Left lung (tissue), 10 donors: ENCODE results near the gene TCL1A. TPM values are rescaled to one million over a fixed set of nuclear protein-coding genes. Genes with fewer than 3 reads are reported as not detected.

Source experiments
- ATAC-seq: fragments of 200-7000 bp; cut with Tn5 transposase; one replicate; pipeline ENCODE4 v1.9.1; 2020; ENCODE audit warnings: moderate library complexity
- DNase-seq, 4 donors: peaks; one replicate each; pipeline ENCODE4 v3.0.0-alpha.2; 2013 to 2020
- H3K27ac ChIP-seq, 2 donors: fragments of 200-600 bp; sonication (generic) in 1 of 2; one replicate each; pipeline versions ENCODE4 v1.5.0 to v1.8.0; 2020 to 2021
- H3K27me3 ChIP-seq, 2 donors: fragments of 200-600 bp; sonication (generic) in 1 of 2; one replicate each; pipeline versions ENCODE4 v1.5.0 to v1.8.0; 2020 to 2021
- H3K36me3 ChIP-seq, 2 donors: fragments of 200-600 bp; sonication (generic) in 1 of 2; one replicate each; pipeline versions ENCODE4 v1.5.0 to v1.8.0; 2020 to 2021
- H3K4me1 ChIP-seq, 2 donors: fragments of 200-600 bp; one replicate each; pipeline ENCODE4 v1.8.0; 2021
- H3K4me3 ChIP-seq, 2 donors: fragments of 200-600 bp; sonication (generic) in 1 of 2; one replicate each; pipeline versions ENCODE4 v1.5.0 to v1.8.0; 2020 to 2021; ENCODE audit warnings: mild to moderate bottlenecking in 1 of 2
- H3K9me3 ChIP-seq, 2 donors: fragments of 200-600 bp; sonication (generic) in 1 of 2; one replicate each; pipeline versions ENCODE4 v1.5.0 to v1.8.0; 2020 to 2021
- intact Hi-C, 2 donors: fragments of 100-400 bp; cut with DNase I; formaldehyde crosslinking; loops; one replicate each; pipeline versions ENCODE4 v1.11.2 to v1.14.2; 2022
- polyA plus RNA-seq, 6 donors: library from polyadenylated mRNA; unstranded; fragments of 120-200 nt; gene quantifications; one replicate each; pipeline ENCODE4 v1.2.1, GENCODE V29; 2013; ENCODE audit not compliant: insufficient read length in 6 of 6
- total RNA-seq, 2 donors: library from RNA; stranded (reverse); fragmentation: NEBNext Ultra II Directional; extraction: Animal tissue kit (Norgen Biotek cat#: 25700); gene quantifications; one replicate each; pipeline ENCODE4 v1.2.1, GENCODE V29; 2021
- TF ChIP-seq, protein P1 (sequence below), 2 donors: fragments of 200-600 bp; sonication (generic) in 1 of 2; IDR thresholded peaks; one replicate each; pipeline versions ENCODE4 v1.5.0 to v1.8.0; 2021; ENCODE audit warnings: antibody characterized with exemption in 2 of 2
- donor health status: DM: no; HTN: yes; CAD: no.
- donor health status: DM: no; HTN: no; CAD: no.

The TCL1A gene
- total and polyA plus RNA-seq, 8 donors: 0.80 to 1.7 (median 1.2) TPM; not detected in 2

DNA sequence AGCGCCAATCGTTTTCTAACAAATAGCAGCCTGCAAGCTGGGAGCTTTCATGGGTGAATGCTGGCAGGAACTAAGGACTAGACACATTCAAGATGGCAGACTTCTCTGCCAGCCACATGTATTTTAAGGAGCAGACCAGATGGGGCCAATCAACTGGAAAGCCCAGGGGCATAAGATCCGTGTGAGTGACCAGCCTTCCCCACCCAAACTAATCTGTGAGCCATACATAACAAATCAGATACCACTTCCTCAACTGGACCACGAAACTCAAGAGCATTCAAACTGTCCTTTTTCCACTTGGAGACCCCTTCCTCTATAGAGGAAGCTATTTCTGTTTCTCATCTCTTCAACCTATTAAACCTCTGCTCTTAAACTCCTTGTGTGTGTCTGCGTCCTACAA, 18.0 kb downstream of the TCL1A start:
- no peak overlapping the region for H3K27ac ChIP-seq
- intact Hi-C loops: no loop called here
- peaks cover 0 to 27% of the 10 kb centered on the region in 2 donors for H3K27me3 ChIP-seq
- no peak overlapping the region for H3K4me3 ChIP-seq
- no peaks in the 10 kb centered on the region for H3K36me3 ChIP-seq
- H3K4me1 ChIP-seq: no peaks in the 10 kb centered on the region
- no peak for ATAC-seq
- no peak for DNase-seq
- TF ChIP-seq, protein P1, sequence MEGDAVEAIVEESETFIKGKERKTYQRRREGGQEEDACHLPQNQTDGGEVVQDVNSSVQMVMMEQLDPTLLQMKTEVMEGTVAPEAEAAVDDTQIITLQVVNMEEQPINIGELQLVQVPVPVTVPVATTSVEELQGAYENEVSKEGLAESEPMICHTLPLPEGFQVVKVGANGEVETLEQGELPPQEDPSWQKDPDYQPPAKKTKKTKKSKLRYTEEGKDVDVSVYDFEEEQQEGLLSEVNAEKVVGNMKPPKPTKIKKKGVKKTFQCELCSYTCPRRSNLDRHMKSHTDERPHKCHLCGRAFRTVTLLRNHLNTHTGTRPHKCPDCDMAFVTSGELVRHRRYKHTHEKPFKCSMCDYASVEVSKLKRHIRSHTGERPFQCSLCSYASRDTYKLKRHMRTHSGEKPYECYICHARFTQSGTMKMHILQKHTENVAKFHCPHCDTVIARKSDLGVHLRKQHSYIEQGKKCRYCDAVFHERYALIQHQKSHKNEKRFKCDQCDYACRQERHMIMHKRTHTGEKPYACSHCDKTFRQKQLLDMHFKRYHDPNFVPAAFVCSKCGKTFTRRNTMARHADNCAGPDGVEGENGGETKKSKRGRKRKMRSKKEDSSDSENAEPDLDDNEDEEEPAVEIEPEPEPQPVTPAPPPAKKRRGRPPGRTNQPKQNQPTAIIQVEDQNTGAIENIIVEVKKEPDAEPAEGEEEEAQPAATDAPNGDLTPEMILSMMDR (IDR thresholded peaks at IDR 0.05): no peak
- no peaks in the 10 kb centered on the region for H3K9me3 ChIP-seq

DNA sequence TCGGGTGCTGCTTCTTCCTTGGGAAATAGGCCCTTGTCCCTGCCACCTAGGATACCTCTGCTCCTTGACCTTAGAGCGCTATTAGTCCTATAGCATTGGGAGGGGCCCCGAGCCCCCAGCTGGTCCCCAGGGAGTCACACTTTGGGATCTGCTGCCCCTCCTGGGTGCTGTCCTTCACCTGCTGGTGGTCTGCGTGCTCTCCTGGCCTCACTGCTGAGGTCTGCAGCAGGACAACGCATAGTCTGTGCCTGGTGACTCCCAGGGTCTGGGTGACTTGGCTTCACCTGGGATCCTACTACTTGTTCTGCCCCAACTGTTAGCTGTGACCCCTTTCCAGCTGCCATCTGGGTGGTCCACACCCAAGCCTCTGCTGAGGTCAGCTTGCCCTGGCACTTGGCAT, 18.9 kb downstream of the TCL1A start:
- intact Hi-C loops: no loop called here

GRCh38 chr14:95692109-95692508, 21.8 kb downstream of the TCL1A start:
- no peak for ATAC-seq

More for the DNA sequence above, 18.9 kb downstream of the TCL1A start:
- H3K27ac ChIP-seq: no peak overlapping the region
- H3K36me3 ChIP-seq: no peaks in the 10 kb centered on the region
- DNase-seq (no peak), ATAC-seq (no peak)
- no peak overlapping the region for H3K4me3 ChIP-seq
- no peaks in the 10 kb centered on the region for H3K4me1 ChIP-seq
- H3K9me3 ChIP-seq: no peaks in the 10 kb centered on the region
- TF ChIP-seq, protein P1 (IDR thresholded peaks at IDR 0.05): no peak
- peaks cover 0 to 21% of the 10 kb centered on the region in 2 donors for H3K27me3 ChIP-seq

DNA sequence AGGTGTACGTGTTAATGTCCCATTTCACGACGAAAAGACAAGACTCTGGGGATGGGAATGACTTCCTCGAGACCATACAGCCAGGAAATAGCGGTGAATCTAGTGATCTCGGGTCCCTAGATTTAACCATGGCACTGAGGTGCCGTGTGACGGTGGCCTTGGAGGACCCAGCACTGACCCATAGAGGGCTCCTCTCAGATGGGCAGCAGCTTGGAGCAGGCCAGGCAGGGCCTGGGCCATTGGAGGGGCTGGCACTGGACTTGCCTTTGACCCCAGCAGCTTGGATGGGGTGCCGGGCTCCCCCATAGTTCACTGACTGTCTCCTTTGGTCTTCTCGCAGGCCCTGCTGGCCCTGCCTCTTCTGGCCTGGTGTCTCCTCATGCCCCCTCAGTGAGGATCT, 22.3 kb downstream of the TCL1A start:
- ATAC-seq: no peak
- Histone ChIP-seq H3K9me3 (no peaks in the 10 kb centered on the region), H3K27me3 (peaks cover 0 to 19% of the 10 kb centered on the region in 2 donors), H3K27ac (no peak overlapping the region), H3K4me3 (no peak overlapping the region), H3K4me1 (no peaks in the 10 kb centered on the region), H3K36me3 (no peaks in the 10 kb centered on the region)
- no peak for DNase-seq
- TF ChIP-seq, protein P1 (IDR thresholded peaks at IDR 0.05): no peak
- intact Hi-C loops: no loop called here

More at GRCh38 chr14:95692109-95692508, 21.8 kb downstream of the TCL1A start:
- no peaks in the 10 kb centered on the region for H3K9me3 ChIP-seq
- H3K4me3 ChIP-seq: no peak overlapping the region
- H3K27me3 ChIP-seq: peaks cover 0 to 20% of the 10 kb centered on the region in 2 donors
- H3K27ac ChIP-seq: no peak overlapping the region
- DNase-seq: no peak
- no peaks in the 10 kb centered on the region for H3K36me3 ChIP-seq
- intact Hi-C loops: no loop called here
- TF ChIP-seq, protein P1 (IDR thresholded peaks at IDR 0.05): no peak
- no peaks in the 10 kb centered on the region for H3K4me1 ChIP-seq

DNA sequence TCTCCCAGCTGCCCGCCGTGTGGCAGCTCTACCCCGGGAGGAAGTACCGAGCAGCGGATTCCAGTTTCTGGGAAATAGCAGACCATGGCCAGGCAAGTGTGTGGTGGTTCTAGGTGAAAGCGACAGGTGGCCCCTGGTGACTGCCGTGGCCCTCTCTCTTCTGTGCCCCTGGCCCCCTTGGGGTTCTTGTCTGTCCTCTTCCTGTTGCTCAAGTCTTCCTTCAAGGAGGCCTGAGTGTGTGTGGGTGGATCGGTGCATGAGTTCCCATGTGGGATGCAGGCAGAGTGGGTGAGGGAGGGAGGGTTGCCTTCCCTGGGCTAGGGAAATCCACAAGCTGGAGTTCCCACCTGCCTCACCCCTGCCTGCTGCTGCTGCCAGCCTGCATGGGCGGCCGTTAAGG, 23.1 kb downstream of the TCL1A start:
- Histone ChIP-seq H3K36me3 (no peaks in the 10 kb centered on the region), H3K4me3 (no peak overlapping the region), H3K27me3 (peaks cover 0 to 20% of the 10 kb centered on the region in 2 donors), H3K4me1 (no peaks in the 10 kb centered on the region), H3K27ac (no peak overlapping the region), H3K9me3 (no peaks in the 10 kb centered on the region)
- intact Hi-C loops: no loop called here
- no peak for DNase-seq
- ATAC-seq: no peak
- TF ChIP-seq, protein P1 (IDR thresholded peaks at IDR 0.05): no peak
